Subcutaneous adipose tissue (tissue), 4 donors: ENCODE results near the gene TOX2. TPM values are rescaled to one million over a fixed set of nuclear protein-coding genes. Genes with fewer than 3 reads are reported as not detected.

ENCODE experiments used
- CTCF ChIP-seq: fragments of 450-650 bp; IDR thresholded peaks from one replicate; pipeline ENCODE4 v1.5.1; 2016; ENCODE audit warnings: low read depth, mild to moderate bottlenecking, control low read depth, antibody characterized with exemption, moderate library complexity
- total RNA-seq, 4 donors: library from RNA; depleted of rRNA; stranded (reverse); fragments of >200 nt; gene quantifications; one replicate each; pipeline ENCODE4 v1.1.0, GENCODE V29; 2016

Gene TOX2
- total RNA-seq, 4 donors from 2014 or later, result 2.6 to 8.1 (median 3.1) TPM; not detected in 1

- no peak for TF ChIP-seq CTCF
Measured at GRCh38 chr20:43916073-43916880, 1.6 kb downstream of the TOX2 start.

- TF ChIP-seq CTCF, result no peak
Measured at GRCh38 chr20:43916881-43917371, 2.3 kb downstream of the TOX2 start.

GRCh38 chr20:43917380-43917779, 2.7 kb downstream of the TOX2 start:
- no peak for TF ChIP-seq CTCF

GRCh38 chr20:43919686-43920403, 5.2 kb downstream of the TOX2 start:
- no peak for TF ChIP-seq CTCF

- no peak for TF ChIP-seq CTCF
Measured at GRCh38 chr20:43920797-43921196, 6.1 kb downstream of the TOX2 start.

- no peak for TF ChIP-seq CTCF
Measured at GRCh38 chr20:43921227-43921780, 6.7 kb downstream of the TOX2 start.

GRCh38 chr20:43922614-43923013, 8.0 kb downstream of the TOX2 start:
- no peak for TF ChIP-seq CTCF
